ENCODE results near the gene SLC7A14.
A peak's percentile ranks its signal among the peaks of the same experiment; 100 is the strongest.

Gene SLC7A14

GRCh38 chr3:170499562-170500156 is 86.2 kb downstream of the SLC7A14 start:
- TF ChIP-seq CTCF (IDR thresholded peaks at IDR 0.05; ENCODE audit: low read depth, low read length) = peak; percentile 84
- DNase-seq (ENCODE audit: extremely low read depth, low read depth) = peak; percentile 74

- TF ChIP-seq CTCF (IDR thresholded peaks at IDR 0.05; ENCODE audit: low read depth, low read length) = no peak
- DNase-seq (ENCODE audit: extremely low read depth, low read depth) = no peak
These were observed 88.4 kb downstream of the SLC7A14 start for GRCh38 chr3:170497207-170498095.

- no peak for TF ChIP-seq CTCF (IDR thresholded peaks at IDR 0.05; ENCODE audit: low read depth, low read length)
- DNase-seq (ENCODE audit: extremely low read depth, low read depth) = no peak
These were observed 89.1 kb downstream of the SLC7A14 start for GRCh38 chr3:170496868-170497140.

GRCh38 chr3:170496026-170496867 is 89.6 kb downstream of the SLC7A14 start:
- TF ChIP-seq CTCF (IDR thresholded peaks at IDR 0.05; ENCODE audit: low read depth, low read length) = no peak
- DNase-seq (ENCODE audit: extremely low read depth, low read depth) = no peak

GRCh38 chr3:170494766-170495165 is 91.1 kb downstream of the SLC7A14 start:
- no peak for TF ChIP-seq CTCF (IDR thresholded peaks at IDR 0.05; ENCODE audit: low read depth, low read length)
- no peak for DNase-seq (ENCODE audit: extremely low read depth, low read depth)

GRCh38 chr3:170493712-170494182 is 92.1 kb downstream of the SLC7A14 start:
- no peak for TF ChIP-seq CTCF (IDR thresholded peaks at IDR 0.05; ENCODE audit: low read depth, low read length)
- no peak for DNase-seq (ENCODE audit: extremely low read depth, low read depth)

All from AG09319 (cell line).